ENCODE results near the gene CREBBP.

The CREBBP gene

GRCh38 chr16:3798838-3799237 is 81.7 kb downstream of the CREBBP start:
- no peak for TF ChIP-seq CTCF (IDR thresholded peaks at IDR 0.05; ENCODE audit: low read depth, low read length)
- no peak overlapping the region for H3K4me3 ChIP-seq (replicated peaks in 1 of 2; ENCODE audit: low read depth in 2 of 2, low read length in 2 of 2)
- DNase-seq (ENCODE audit: low read depth in 2 of 2): no peak

- no peak overlapping the region for H3K4me3 ChIP-seq (replicated peaks in 1 of 2; ENCODE audit: low read depth in 2 of 2, low read length in 2 of 2)
- no peak for TF ChIP-seq CTCF (IDR thresholded peaks at IDR 0.05; ENCODE audit: low read depth, low read length)
- no peak for DNase-seq (ENCODE audit: low read depth in 2 of 2)
These were observed 82.4 kb downstream of the CREBBP start for GRCh38 chr16:3797904-3798811.

GRCh38 chr16:3797473-3797872 is 83.0 kb downstream of the CREBBP start:
- H3K4me3 ChIP-seq (replicated peaks in 1 of 2; ENCODE audit: low read depth in 2 of 2, low read length in 2 of 2): no peak overlapping the region
- DNase-seq (ENCODE audit: low read depth in 2 of 2): no peak
- TF ChIP-seq CTCF (IDR thresholded peaks at IDR 0.05; ENCODE audit: low read depth, low read length): no peak

- DNase-seq (ENCODE audit: low read depth in 2 of 2): peak; percentile 49 to 50
- H3K4me3 ChIP-seq (replicated peaks in 1 of 2; ENCODE audit: low read depth in 2 of 2, low read length in 2 of 2): no peak overlapping the region
- no peak for TF ChIP-seq CTCF (IDR thresholded peaks at IDR 0.05; ENCODE audit: low read depth, low read length)
These were observed 87.3 kb downstream of the CREBBP start for GRCh38 chr16:3793161-3793576.

- TF ChIP-seq CTCF (IDR thresholded peaks at IDR 0.05; ENCODE audit: low read depth, low read length): no peak
- no peak for DNase-seq (ENCODE audit: low read depth in 2 of 2)
- H3K4me3 ChIP-seq (replicated peaks in 1 of 2; ENCODE audit: low read depth in 2 of 2, low read length in 2 of 2): no peak overlapping the region
These were observed 88.0 kb downstream of the CREBBP start for GRCh38 chr16:3792472-3793012.

GRCh38 chr16:3791701-3792100 is 88.8 kb downstream of the CREBBP start:
- H3K4me3 ChIP-seq (replicated peaks in 1 of 2; ENCODE audit: low read depth in 2 of 2, low read length in 2 of 2): no peak overlapping the region
- TF ChIP-seq CTCF (IDR thresholded peaks at IDR 0.05; ENCODE audit: low read depth, low read length): no peak
- DNase-seq (ENCODE audit: low read depth in 2 of 2): no peak

All from cardiac fibroblast (primary cell).